ACHN (cell line): ENCODE measurements around the gene PRR22.
"Not testable (repeated sequence)": the region's sequence is repeated elsewhere in the genome, so short reads cannot be mapped to it uniquely, and the experiment has no call there.

ENCODE experiments used
- DNase-seq: peaks from one replicate; pipeline ENCODE4 v3.0.0-alpha.2; 2015
- in situ Hi-C: cut with HindIII; loops from 2 replicates; pipeline ENCODE4 v1.10.0; 2017; ENCODE audit warnings: low sequenced_read_pairs, low pct_ligation_motif_present, low pct_unique_long_range_greater_than_20kb

PRR22 gene

GRCh38 chr19:5799247-5800241, 15.0 kb upstream of the PRR22 start:
- in situ Hi-C loops: no loop called here
- no peak for DNase-seq

- in situ Hi-C loops: no loop called here
These were observed 13.7 kb upstream of the PRR22 start for GRCh38 chr19:5798244-5798643.

GRCh38 chr19:5795382-5795919, 10.9 kb upstream of the PRR22 start:
- in situ Hi-C loops: no loop called here
- no peak for DNase-seq

More at GRCh38 chr19:5798244-5798643, 13.7 kb upstream of the PRR22 start:
- no peak for DNase-seq

GRCh38 chr19:5793188-5793587, 8.6 kb upstream of the PRR22 start:
- in situ Hi-C loops: no loop called here

GRCh38 chr19:5792224-5792623, 7.7 kb upstream of the PRR22 start:
- no peak for DNase-seq
- in situ Hi-C loops: no loop called here

More at GRCh38 chr19:5793188-5793587, 8.6 kb upstream of the PRR22 start:
- no peak for DNase-seq

- DNase-seq: peak; percentile 94
- in situ Hi-C loops: no loop called here
These were observed 6.3 kb upstream of the PRR22 start, which contains the start of gene DUS3L for GRCh38 chr19:5790559-5791520. TSS of gene DUS3L (minus strand) at chr19:5791163. CDS start at chr19:5791141, 22 bp downstream.

GRCh38 chr19:5789886-5790558, 5.5 kb upstream of the PRR22 start:
- no peak for DNase-seq
- in situ Hi-C loops: no loop called here

GRCh38 chr19:5789351-5789761, 4.8 kb upstream of the PRR22 start:
- in situ Hi-C loops: no loop called here
- DNase-seq: no peak

GRCh38 chr19:5788422-5788821, 3.9 kb upstream of the PRR22 start:
- in situ Hi-C loops: no loop called here
- no peak for DNase-seq

- no peak for DNase-seq
- in situ Hi-C loops: no loop called here
These were observed 3.0 kb upstream of the PRR22 start for GRCh38 chr19:5787409-5788182.

- in situ Hi-C loops: no loop called here
- DNase-seq: no peak
These were observed 2.3 kb upstream of the PRR22 start for GRCh38 chr19:5786593-5787408.

GRCh38 chr19:5785423-5785822, 877 bp upstream of the PRR22 start:
- DNase-seq: no peak
- in situ Hi-C loops: no loop called here

- no peak for DNase-seq
- in situ Hi-C loops: no loop called here
These were observed 1.3 kb downstream of the PRR22 start for GRCh38 chr19:5782945-5783919.

- in situ Hi-C loops: no loop called here
- no peak for DNase-seq
These were observed 2.2 kb downstream of the PRR22 start for GRCh38 chr19:5782322-5782721.

- in situ Hi-C loops, DNase-seq: not testable (repeated sequence)
These were observed 3.6 kb downstream of the PRR22 start for GRCh38 chr19:5780916-5781315.

GRCh38 chr19:5778402-5778801, 6.1 kb downstream of the PRR22 start:
- DNase-seq: no peak

More at GRCh38 chr19:5778402-5778801, 6.1 kb downstream of the PRR22 start:
- in situ Hi-C loops: no loop called here
